GM23338 (cell line): ENCODE data around the gene PCDHGA6. TPM values are rescaled to one million over a fixed set of nuclear protein-coding genes. Genes with fewer than 3 reads are reported as not detected.

Experiments used
- ATAC-seq: fragments of 200-7000 bp; cut with Tn5 transposase; 3 replicates; pipeline ENCODE4 v1.9.1; 2020
- DNase-seq: peaks from one replicate; pipeline ENCODE4 v3.0.0-alpha.2; 2015; ENCODE audit warnings: low spot score
- H2AFZ ChIP-seq: fragments of 200-600 bp; sonication (generic); 2 replicates; pipeline ENCODE4 v1.8.0; 2016; ENCODE audit warnings: antibody characterized with exemption, mild to moderate bottlenecking, moderate library complexity
- H3F3A ChIP-seq: fragments of 200-600 bp; sonication (generic); replicated peaks from 2 replicates; pipeline ENCODE4 v1.8.0; 2017; ENCODE audit warnings: antibody characterized with exemption, mixed run types, low read depth
- H3K27ac ChIP-seq: fragments of 200-600 bp; sonication (generic); 2 replicates; pipeline ENCODE4 v1.6.1; 2016; ENCODE audit warnings: low read depth
- H3K27me3 ChIP-seq: fragments of 200-600 bp; sonication (generic); 2 replicates; pipeline ENCODE4 v1.8.0; 2016; ENCODE audit warnings: mild to moderate bottlenecking, mixed run types, moderate library complexity; ENCODE audit not compliant: insufficient read depth
- H3K36me3 ChIP-seq: fragments of 200-600 bp; sonication (generic); 2 replicates; pipeline ENCODE4 v1.8.0; 2016; ENCODE audit warnings: mild to moderate bottlenecking; ENCODE audit not compliant: insufficient read depth
- H3K4me1 ChIP-seq: fragments of 200-600 bp; sonication (generic); 2 replicates; pipeline ENCODE4 v1.8.0; 2016; ENCODE audit warnings: mild to moderate bottlenecking, moderate library complexity; ENCODE audit not compliant: insufficient read depth
- H3K4me2 ChIP-seq: fragments of 200-600 bp; sonication (generic); 2 replicates; pipeline ENCODE4 v1.7.1; 2017; ENCODE audit warnings: mixed run types
- H3K4me3 ChIP-seq: fragments of 200-600 bp; sonication (generic); 2 replicates; pipeline ENCODE4 v1.6.1; 2016; ENCODE audit warnings: mixed run types
- H3K79me2 ChIP-seq: fragments of 200-600 bp; sonication (generic); replicated peaks from 2 replicates; pipeline ENCODE4 v1.8.0; 2017; ENCODE audit warnings: mild to moderate bottlenecking; ENCODE audit not compliant: insufficient read depth
- H3K9me2 ChIP-seq: fragments of 200-600 bp; sonication (generic); 2 replicates; pipeline ENCODE4 v1.8.0; 2017; ENCODE audit not compliant: insufficient read depth
- H4K20me1 ChIP-seq: fragments of 200-600 bp; sonication (generic); replicated peaks from 2 replicates; pipeline ENCODE4 v1.8.0; 2017; ENCODE audit warnings: mild to moderate bottlenecking; ENCODE audit not compliant: insufficient read depth
- H3K27ac Mint-ChIP-seq: 2 replicates; pipeline ENCODE4 v1.8.0; 2020; ENCODE audit warnings: inconsistent platforms, mild to moderate bottlenecking, moderate library complexity, mixed read lengths
- H3K27me3 Mint-ChIP-seq: 3 replicates; pipeline ENCODE4 v1.8.0; 2022; ENCODE audit warnings: low read depth, mild to moderate bottlenecking, moderate library complexity, mixed read lengths, inconsistent platforms; ENCODE audit not compliant: insufficient read depth, poor library complexity
- H3K36me3 Mint-ChIP-seq: 3 replicates; pipeline ENCODE4 v1.8.0; 2021; ENCODE audit warnings: low read depth, mild to moderate bottlenecking, inconsistent platforms, moderate library complexity, mixed read lengths
- H3K4me1 Mint-ChIP-seq: 3 replicates; pipeline ENCODE4 v1.8.0; 2020; ENCODE audit warnings: mild to moderate bottlenecking, inconsistent platforms, mixed read lengths
- H3K4me3 Mint-ChIP-seq: 3 replicates; pipeline ENCODE4 v1.8.0; 2021; ENCODE audit warnings: moderate library complexity, mild to moderate bottlenecking, inconsistent platforms, mixed read lengths
- H3K9me3 Mint-ChIP-seq: 3 replicates; pipeline ENCODE4 v1.8.0; 2020; ENCODE audit warnings: moderate library complexity, mild to moderate bottlenecking, inconsistent platforms, mixed read lengths
- CREB1 ChIP-seq: fragments of 250-450 bp; sonication (Bioruptor Pico); IDR thresholded peaks from 2 replicates; pipeline ENCODE4 v1.5.0; 2020; ENCODE audit warnings: low read depth, mild to moderate bottlenecking, moderate library complexity
- EZH2 ChIP-seq: fragments of 200-600 bp; sonication (generic); IDR thresholded peaks from one replicate; pipeline ENCODE4 v1.8.0; 2017; ENCODE audit warnings: antibody characterized with exemption, mild to moderate bottlenecking, low read depth; ENCODE audit not compliant: unreplicated experiment
- EZH2phosphoT487 ChIP-seq: fragments of 200-600 bp; sonication (generic); IDR thresholded peaks from one replicate; pipeline ENCODE4 v1.8.1; 2018; ENCODE audit warnings: antibody characterized with exemption; ENCODE audit not compliant: unreplicated experiment
- NANOG ChIP-seq: IDR thresholded peaks from 2 replicates; pipeline ENCODE4 v1.6.1; 2016; ENCODE audit warnings: antibody characterized with exemption, borderline replicate concordance
- POLR2AphosphoS5 ChIP-seq: IDR thresholded peaks from 2 replicates; pipeline ENCODE4 v1.6.1; 2016; ENCODE audit warnings: antibody characterized with exemption, low read depth
- STAT1 ChIP-seq: IDR thresholded peaks from one replicate; pipeline ENCODE4 v1.6.1; 2016; ENCODE audit warnings: antibody characterized with exemption; ENCODE audit not compliant: unreplicated experiment
- ZNF331 ChIP-seq: fragments of 250-450 bp; sonication (Bioruptor Pico); IDR thresholded peaks from 2 replicates; pipeline ENCODE4 v1.5.0; 2020; ENCODE audit warnings: low read depth, mild to moderate bottlenecking, moderate library complexity
- polyA plus RNA-seq: library from polyadenylated mRNA; unstranded; fragments of >200 nt; fragmentation: Nextera tagmentation; extraction: Ambion mirVana; gene quantifications from 2 replicates; pipeline ENCODE4 v1.2.1, GENCODE V29; 2016
- total RNA-seq: library from RNA; depleted of rRNA; stranded (reverse); fragments of >200 nt; shearing (Covaris generic); gene quantifications from 2 replicates; pipeline ENCODE4 v1.2.3, GENCODE V29; 2014
- TF ChIP-seq, protein P1 (sequence below): IDR thresholded peaks from one replicate; pipeline ENCODE4 v1.6.1; 2018; ENCODE audit warnings: antibody characterized with exemption; ENCODE audit not compliant: unreplicated experiment
- TF ChIP-seq, protein P2 (sequence below), 2 experiments: fragments of 200-600 bp in 1 of 2; sonication (generic) in 1 of 2; conservative IDR thresholded peaks; 2 replicates each; pipeline versions ENCODE4 v1.5.1 to v1.6.1; 2016 to 2017; ENCODE audit warnings: antibody characterized with exemption in 2 of 2, low read depth in 2 of 2, mild to moderate bottlenecking in 2 of 2, moderate library complexity in 1 of 2
- TF ChIP-seq, protein P3 (sequence below): IDR thresholded peaks from 2 replicates; pipeline ENCODE4 v1.6.1; 2016; ENCODE audit warnings: antibody characterized with exemption

Gene PCDHGA6
- total and polyA plus RNA-seq, 2 experiments from 2014 or later = 0.99 to 4.8 TPM

DNA sequence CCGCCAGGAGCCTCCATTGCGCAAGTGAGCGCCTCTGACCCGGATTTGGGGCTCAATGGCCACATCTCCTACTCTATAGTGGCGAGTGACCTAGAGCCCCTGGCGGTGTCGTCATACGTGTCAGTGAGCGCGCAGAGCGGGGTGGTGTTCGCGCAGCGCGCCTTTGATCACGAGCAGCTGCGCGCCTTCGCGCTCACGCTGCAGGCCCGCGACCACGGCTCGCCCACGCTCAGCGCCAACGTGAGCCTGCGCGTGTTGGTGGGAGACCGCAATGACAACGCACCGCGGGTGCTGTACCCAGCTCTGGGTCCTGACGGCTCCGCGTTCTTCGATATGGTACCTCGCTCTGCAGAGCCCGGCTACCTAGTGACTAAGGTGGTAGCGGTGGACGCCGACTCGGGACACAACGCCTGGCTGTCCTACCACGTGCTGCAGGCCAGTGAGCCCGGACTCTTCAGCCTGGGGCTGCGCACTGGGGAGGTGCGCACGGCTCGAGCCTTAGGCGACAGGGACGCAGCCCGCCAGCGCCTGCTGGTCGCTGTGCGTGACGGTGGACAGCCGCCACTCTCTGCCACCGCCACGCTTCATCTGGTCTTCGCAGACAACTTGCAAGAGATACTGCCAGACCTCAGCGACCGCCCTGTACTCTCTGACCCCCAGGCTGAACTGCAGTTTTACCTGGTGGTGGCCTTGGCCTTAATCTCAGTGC lies 36.1 kb downstream of the PCDHGA6 start (continued):
- TF ChIP-seq, protein P1, sequence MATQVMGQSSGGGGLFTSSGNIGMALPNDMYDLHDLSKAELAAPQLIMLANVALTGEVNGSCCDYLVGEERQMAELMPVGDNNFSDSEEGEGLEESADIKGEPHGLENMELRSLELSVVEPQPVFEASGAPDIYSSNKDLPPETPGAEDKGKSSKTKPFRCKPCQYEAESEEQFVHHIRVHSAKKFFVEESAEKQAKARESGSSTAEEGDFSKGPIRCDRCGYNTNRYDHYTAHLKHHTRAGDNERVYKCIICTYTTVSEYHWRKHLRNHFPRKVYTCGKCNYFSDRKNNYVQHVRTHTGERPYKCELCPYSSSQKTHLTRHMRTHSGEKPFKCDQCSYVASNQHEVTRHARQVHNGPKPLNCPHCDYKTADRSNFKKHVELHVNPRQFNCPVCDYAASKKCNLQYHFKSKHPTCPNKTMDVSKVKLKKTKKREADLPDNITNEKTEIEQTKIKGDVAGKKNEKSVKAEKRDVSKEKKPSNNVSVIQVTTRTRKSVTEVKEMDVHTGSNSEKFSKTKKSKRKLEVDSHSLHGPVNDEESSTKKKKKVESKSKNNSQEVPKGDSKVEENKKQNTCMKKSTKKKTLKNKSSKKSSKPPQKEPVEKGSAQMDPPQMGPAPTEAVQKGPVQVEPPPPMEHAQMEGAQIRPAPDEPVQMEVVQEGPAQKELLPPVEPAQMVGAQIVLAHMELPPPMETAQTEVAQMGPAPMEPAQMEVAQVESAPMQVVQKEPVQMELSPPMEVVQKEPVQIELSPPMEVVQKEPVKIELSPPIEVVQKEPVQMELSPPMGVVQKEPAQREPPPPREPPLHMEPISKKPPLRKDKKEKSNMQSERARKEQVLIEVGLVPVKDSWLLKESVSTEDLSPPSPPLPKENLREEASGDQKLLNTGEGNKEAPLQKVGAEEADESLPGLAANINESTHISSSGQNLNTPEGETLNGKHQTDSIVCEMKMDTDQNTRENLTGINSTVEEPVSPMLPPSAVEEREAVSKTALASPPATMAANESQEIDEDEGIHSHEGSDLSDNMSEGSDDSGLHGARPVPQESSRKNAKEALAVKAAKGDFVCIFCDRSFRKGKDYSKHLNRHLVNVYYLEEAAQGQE = no peak
- TF ChIP-seq, protein P2, sequence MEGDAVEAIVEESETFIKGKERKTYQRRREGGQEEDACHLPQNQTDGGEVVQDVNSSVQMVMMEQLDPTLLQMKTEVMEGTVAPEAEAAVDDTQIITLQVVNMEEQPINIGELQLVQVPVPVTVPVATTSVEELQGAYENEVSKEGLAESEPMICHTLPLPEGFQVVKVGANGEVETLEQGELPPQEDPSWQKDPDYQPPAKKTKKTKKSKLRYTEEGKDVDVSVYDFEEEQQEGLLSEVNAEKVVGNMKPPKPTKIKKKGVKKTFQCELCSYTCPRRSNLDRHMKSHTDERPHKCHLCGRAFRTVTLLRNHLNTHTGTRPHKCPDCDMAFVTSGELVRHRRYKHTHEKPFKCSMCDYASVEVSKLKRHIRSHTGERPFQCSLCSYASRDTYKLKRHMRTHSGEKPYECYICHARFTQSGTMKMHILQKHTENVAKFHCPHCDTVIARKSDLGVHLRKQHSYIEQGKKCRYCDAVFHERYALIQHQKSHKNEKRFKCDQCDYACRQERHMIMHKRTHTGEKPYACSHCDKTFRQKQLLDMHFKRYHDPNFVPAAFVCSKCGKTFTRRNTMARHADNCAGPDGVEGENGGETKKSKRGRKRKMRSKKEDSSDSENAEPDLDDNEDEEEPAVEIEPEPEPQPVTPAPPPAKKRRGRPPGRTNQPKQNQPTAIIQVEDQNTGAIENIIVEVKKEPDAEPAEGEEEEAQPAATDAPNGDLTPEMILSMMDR (conservative IDR thresholded peaks at IDR 0.05; ENCODE audit: low read depth in 2 of 2) = no peak
- TF ChIP-seq EZH2phosphoT487 = no peak
- no peak for TF ChIP-seq POLR2AphosphoS5

DNA sequence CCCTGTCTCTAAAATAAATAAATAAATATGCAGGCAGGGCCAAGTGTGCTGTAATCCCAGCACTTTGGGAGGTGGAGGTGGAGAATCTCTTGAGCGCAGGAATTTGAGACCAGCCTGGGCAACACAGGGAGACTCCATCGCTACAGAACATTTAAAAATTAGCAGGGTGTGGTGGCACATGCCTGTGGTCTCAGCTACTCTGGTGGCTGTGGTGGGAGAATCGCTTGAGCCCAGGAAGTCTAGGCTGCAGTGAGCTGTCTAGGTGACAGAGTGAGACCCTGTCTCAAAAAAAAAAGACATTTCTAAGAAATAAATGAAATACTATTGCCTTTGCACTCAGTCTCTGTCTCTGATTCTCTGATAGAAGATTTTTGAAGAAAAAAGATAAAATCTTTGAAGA lies 37.9 kb downstream of the PCDHGA6 start:
- Mint-ChIP-seq H3K27ac (no peak overlapping the region), H3K4me3 (no peak overlapping the region), H3K36me3 (peaks cover 43% of the 10 kb centered on the region), H3K4me1 (peaks cover 14% of the 10 kb centered on the region), H3K27me3 (peaks cover 18% of the 10 kb centered on the region), H3K9me3 (peaks cover 38% of the 10 kb centered on the region)
- no peak for DNase-seq
- Histone ChIP-seq H3K27me3 (peaks cover 8% of the 10 kb centered on the region), H3K27ac (no peak overlapping the region), H3F3A (no peaks in the 10 kb centered on the region), H2AFZ (no peak overlapping the region), H3K36me3 (no peaks in the 10 kb centered on the region), H3K4me1 (peaks cover 5% of the 10 kb centered on the region), H3K79me2 (0 out of 2 replicates have a peak, but pooled peaks cover 4% of the 10 kb centered on the region), H3K4me3 (no peak overlapping the region), H4K20me1 (peaks cover 7% of the 10 kb centered on the region; the same call in 1 of the 2 replicates), H3K4me2 (no peak overlapping the region), H3K9me2 (no peaks in the 10 kb centered on the region)
- ATAC-seq = no peak
- TF ChIP-seq ZNF331 (CRISPR knock-in tag) = no peak
- TF ChIP-seq EZH2phosphoT487 = no peak
- TF ChIP-seq, protein P3, sequence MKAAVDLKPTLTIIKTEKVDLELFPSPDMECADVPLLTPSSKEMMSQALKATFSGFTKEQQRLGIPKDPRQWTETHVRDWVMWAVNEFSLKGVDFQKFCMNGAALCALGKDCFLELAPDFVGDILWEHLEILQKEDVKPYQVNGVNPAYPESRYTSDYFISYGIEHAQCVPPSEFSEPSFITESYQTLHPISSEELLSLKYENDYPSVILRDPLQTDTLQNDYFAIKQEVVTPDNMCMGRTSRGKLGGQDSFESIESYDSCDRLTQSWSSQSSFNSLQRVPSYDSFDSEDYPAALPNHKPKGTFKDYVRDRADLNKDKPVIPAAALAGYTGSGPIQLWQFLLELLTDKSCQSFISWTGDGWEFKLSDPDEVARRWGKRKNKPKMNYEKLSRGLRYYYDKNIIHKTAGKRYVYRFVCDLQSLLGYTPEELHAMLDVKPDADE = no peak
- TF ChIP-seq, protein P2 (conservative IDR thresholded peaks at IDR 0.05; ENCODE audit: low read depth in 2 of 2) = no peak
- no peak for TF ChIP-seq STAT1
- TF ChIP-seq NANOG = no peak
- TF ChIP-seq CREB1 (CRISPR knock-in tag) = no peak
- TF ChIP-seq EZH2 = no peak
